Astrocyte (in vitro differentiated cells and primary cell): ENCODE measurements around the gene ZC3HAV1.

Experiments
- EZH2 ChIP-seq: IDR thresholded peaks from 2 replicates; pipeline ENCODE4 v1.6.1; 2012; ENCODE audit warnings: mild to moderate bottlenecking, low read length, inconsistent platforms; ENCODE audit not compliant: insufficient read depth
- TF ChIP-seq, protein P1 (sequence below): IDR thresholded peaks from 2 replicates; pipeline ENCODE4 v1.5.1; 2011; ENCODE audit warnings: low read depth, mild to moderate bottlenecking, inconsistent platforms, low read length, moderate library complexity; ENCODE audit not compliant: insufficient read depth

DNA sequence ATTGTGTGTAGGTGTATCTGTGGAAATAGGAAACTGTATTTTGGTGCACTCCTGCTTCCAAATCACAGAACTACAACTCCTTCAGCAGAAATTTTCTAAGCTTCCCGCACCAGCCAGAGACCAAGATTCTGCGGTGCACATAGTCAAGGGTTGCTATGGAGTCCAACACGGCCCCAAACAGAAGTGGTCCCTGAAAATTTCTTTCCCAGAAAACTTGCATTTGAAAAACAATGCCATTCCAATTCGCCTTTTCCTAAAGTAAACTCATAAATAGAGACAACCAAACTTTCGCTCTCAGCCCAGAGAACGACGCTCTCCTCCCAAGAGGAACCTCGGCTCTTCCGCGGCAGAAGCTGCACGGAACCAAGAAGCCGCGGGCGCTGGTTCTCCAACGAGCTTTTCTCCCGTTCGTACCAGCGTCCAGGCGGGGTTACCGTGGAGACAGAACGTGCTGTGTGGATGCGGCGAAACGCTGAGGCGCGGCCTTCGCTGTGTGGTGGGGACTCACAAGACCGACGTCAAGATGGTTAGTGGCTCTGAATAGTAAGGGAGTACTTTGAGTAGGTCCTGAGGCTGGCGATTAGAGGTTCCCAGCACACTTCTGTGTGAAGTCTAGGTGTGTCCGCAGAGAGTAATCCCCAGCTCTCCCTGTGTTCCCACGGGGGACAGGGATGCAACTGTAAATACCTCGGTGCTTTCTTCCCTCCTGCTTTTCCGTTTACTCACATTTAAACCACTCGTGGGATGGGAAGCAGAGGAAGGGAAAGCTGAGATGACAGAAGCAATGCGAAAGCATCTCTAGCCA lies 24.0 kb upstream of the ZC3HAV1 start:
- TF ChIP-seq, protein P1, sequence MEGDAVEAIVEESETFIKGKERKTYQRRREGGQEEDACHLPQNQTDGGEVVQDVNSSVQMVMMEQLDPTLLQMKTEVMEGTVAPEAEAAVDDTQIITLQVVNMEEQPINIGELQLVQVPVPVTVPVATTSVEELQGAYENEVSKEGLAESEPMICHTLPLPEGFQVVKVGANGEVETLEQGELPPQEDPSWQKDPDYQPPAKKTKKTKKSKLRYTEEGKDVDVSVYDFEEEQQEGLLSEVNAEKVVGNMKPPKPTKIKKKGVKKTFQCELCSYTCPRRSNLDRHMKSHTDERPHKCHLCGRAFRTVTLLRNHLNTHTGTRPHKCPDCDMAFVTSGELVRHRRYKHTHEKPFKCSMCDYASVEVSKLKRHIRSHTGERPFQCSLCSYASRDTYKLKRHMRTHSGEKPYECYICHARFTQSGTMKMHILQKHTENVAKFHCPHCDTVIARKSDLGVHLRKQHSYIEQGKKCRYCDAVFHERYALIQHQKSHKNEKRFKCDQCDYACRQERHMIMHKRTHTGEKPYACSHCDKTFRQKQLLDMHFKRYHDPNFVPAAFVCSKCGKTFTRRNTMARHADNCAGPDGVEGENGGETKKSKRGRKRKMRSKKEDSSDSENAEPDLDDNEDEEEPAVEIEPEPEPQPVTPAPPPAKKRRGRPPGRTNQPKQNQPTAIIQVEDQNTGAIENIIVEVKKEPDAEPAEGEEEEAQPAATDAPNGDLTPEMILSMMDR: no peak
- TF ChIP-seq EZH2: no peak
